ENCODE measurements around the gene CD200R1L.

GRCh38 chr3:112767177-112767576 is 79.5 kb downstream of the CD200R1L start:
- TF ChIP-seq EZH2phosphoT487 (IDR thresholded peaks at IDR 0.05; ENCODE audit: borderline replicate concordance) (no peak), CTCF (conservative IDR thresholded peaks at IDR 0.05; ENCODE audit: low read length) (no peak)

All from Loucy (cell line).